GM21529 (cell line): ENCODE measurements around the gene ATP6V0C.

Experiments
- ATAC-seq: cut with Tn5 transposase; IDR thresholded peaks from one replicate; pipeline ENCODE4 v1.9.1; 2021; ENCODE audit not compliant: unreplicated experiment

ATP6V0C gene

GRCh38 chr16:2490190-2491105 lies 23.3 kb upstream of the ATP6V0C start:
- ATAC-seq, result no peak

GRCh38 chr16:2492292-2492691 lies 21.5 kb upstream of the ATP6V0C start:
- ATAC-seq, result no peak

- no peak for ATAC-seq
Measured at GRCh38 chr16:2493605-2494004, 20.1 kb upstream of the ATP6V0C start.

GRCh38 chr16:2494616-2495015 lies 19.1 kb upstream of the ATP6V0C start:
- no peak for ATAC-seq

DNA sequence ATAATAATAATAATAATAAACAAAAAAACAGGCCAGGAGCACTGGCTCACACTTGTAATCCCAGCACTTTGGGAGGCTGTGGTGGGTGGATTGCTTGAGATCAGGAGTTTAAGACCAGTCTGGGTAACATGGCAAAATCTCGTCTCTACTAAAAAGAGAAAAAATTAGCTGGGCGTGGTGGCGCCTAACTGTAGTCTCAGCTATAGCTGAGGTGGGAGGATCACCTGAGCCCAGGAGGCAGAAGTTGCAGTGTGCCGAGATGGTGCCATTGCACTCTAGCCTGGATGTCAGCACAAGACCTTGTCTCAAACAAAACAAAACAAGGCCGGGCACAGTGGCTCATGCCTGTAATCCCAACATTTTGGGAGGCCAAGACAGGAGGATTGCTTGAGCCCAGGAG lies 18.7 kb upstream of the ATP6V0C start:
- ATAC-seq, result no peak

DNA sequence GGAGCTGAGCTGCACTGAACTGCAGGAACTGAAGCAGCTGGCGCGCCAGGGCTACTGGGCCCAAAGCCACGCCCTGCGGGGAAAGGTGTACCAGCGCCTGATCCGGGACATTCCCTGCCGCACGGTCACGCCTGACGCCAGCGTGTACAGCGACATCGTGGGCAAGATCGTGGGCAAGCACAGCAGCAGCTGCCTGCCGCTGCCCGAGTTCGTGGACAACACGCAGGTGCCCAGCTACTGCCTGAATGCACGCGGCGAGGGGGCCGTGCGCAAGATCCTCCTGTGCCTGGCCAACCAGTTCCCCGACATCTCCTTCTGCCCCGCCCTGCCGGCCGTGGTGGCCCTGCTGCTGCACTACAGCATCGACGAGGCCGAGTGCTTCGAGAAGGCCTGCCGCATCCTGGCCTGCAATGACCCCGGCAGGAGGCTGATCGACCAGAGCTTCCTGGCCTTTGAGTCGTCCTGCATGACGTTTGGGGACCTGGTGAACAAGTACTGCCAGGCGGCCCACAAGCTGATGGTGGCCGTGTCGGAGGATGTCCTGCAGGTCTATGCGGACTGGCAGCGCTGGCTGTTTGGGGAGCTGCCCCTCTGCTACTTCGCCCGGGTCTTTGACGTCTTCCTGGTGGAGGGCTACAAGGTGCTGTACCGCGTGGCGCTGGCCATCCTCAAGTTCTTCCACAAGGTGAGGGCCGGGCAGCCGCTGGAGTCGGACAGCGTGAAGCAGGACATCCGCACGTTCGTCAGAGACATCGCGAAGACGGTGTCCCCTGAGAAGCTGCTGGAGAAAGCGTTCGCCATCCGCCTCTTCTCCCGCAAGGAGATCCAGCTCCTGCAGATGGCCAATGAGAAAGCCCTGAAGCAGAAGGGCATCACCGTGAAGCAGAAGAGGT lies 17.3 kb upstream of the ATP6V0C start:
- ATAC-seq, result no peak

- ATAC-seq, result no peak
Measured at GRCh38 chr16:2497116-2497630, 16.6 kb upstream of the ATP6V0C start.

GRCh38 chr16:2497695-2498484 lies 15.9 kb upstream of the ATP6V0C start:
- ATAC-seq, result no peak

GRCh38 chr16:2498531-2499253 lies 15.1 kb upstream of the ATP6V0C start:
- ATAC-seq, result no peak

GRCh38 chr16:2499454-2499853 lies 14.3 kb upstream of the ATP6V0C start:
- no peak for ATAC-seq

DNA sequence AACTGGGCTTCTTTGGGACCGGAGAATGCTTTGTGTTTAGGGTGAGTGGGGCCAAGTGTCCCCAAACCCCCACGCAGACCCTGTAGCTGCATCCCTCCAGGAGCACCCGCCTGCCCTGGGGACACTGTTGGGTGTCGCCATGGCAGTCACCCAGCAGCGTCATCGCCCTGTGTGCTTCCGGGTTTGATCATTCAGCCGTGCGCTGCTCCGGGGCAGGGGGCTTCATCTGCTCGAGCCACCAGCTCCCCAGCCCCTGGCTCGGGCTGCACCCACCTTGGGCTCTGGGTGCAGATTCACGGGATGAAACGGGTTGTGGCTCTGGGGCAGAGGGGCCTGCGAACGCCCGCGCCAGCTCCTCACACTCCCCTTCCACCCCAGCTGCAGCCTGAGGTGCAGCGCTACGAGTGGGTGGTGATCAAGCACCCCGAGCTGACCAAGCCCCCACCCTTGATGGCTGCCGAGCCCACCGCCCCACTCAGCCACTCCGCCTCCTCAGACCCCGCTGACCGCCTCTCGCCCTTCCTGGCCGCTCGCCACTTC lies 13.8 kb upstream of the ATP6V0C start:
- no peak for ATAC-seq

DNA sequence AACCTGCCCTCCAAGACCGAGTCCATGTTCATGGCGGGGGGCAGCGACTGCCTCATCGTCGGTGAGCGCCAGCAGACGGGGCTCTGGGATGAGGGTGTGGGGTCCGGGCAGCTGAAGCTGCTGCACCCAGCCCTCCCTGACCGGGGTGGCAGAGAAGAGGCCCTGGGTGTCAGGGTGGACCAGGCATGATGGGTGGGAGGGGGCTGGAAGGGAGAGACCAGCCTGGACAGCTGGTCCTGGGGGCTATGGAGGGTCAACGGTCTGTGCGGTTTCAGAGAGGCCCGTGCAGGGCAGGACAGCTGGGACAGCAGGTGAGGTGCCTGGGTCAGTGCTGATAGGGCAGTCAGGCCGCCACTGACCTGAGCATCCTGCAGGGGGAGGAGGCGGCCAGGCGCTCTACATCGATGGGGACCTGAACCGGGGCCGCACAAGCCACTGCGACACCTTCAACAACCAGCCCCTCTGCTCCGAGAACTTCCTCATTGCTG lies 13.3 kb upstream of the ATP6V0C start:
- no peak for ATAC-seq

DNA sequence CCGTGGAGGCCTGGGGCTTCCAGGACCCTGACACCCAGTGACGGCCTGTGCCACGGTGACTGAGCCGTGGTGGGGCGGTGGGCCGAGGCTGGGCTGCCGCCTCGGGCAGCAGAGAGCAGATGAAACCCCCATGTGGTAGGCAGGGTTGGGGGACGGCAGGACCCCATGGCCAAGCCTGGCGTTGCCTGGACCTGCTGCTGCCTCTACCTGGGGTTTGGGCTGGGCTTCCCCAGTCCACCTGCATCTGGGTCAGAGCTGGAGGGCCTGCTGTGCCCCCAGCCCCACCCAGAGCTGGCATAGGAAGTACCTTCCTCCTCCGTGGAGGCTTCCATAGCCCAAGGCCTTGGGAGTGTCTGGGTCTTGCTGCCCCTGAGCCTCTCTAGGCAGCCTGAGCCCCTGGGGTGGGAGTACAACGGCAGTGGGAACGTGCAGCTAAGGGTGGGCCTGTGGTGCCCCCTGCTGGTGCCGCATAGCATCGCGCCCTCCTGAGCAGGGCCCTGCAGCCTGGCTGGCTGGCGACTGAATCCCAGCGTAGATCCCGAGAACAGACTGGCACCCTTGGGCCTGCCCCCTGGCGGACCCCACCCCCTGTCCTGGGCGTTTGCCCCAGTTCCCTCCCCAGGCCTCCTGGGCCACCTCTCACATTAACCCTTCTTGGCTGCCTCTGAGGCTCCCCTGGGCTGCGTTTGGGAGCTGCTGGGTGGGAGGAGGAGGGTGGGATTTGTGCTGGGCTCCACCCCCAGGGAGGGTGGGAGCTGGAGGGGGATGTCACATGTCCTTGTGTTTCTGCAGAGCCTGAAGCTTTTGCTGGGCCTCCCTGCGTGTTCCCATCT lies 12.6 kb upstream of the ATP6V0C start:
- ATAC-seq, result peak; percentile 56

DNA sequence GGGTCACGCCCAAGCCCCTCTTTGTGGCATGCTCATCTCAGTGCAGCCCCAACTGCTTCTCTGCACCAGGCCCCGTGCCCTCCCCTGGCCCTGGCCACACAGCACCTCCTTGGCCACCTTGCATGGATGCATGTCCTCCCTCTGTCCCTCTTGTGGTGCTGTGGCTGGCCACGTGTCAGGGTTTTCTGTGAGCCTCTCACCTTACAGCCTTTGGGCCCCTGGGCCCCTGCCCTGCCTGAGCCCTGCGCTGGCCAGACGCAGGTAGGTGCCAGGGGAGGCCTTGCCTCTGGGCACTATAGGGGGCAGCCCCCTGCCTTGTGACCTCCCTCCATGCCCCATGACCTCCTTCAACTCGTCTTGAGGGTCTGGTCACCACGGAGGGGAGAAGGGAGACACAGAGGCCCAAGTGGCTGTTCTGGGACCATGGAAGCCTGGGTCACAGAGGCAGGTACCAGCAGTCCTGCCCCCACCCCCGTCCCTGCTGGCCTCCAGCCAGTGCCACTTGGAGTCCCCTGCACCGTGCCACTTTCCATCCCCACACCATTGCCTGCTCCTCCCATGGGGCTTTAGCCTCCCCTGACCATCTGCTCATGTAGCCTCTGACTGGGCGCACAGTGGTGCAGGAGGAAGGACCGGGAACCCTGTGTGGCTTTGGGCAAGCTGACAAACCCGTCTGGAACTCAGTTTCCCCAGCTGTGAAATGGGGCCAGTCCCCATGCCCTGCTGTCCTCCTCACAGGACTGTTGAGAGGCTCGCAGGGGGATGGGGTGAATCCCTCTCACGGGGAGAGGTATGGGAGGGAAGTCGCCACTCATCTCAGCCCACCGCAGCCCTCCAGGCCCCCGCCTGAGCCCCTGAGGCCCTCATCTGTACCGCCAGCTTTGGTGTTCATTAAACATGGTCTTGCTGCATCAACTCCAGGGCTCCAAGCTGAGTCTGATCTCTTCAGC lies 11.5 kb upstream of the ATP6V0C start:
- no peak for ATAC-seq

DNA sequence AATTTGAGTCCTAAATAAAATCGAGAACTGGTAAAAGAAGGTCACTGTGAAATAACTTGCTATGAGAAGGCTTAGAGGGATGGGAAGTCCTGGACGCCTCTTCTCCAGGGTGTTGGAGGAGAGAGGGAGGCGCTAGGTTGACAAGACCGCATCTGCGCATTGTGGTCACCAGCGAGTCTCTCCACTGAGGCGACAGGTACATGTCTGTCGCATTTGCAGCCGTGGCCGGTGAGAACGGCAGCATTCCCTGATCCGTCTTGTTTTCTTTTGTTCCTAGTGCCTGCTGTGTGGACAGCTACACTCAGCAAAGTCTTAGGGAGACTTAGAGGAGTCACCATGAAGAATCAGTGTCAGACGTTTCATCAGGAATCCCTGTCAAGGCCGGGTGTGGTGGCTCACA lies 8.1 kb upstream of the ATP6V0C start:
- ATAC-seq, result no peak

DNA sequence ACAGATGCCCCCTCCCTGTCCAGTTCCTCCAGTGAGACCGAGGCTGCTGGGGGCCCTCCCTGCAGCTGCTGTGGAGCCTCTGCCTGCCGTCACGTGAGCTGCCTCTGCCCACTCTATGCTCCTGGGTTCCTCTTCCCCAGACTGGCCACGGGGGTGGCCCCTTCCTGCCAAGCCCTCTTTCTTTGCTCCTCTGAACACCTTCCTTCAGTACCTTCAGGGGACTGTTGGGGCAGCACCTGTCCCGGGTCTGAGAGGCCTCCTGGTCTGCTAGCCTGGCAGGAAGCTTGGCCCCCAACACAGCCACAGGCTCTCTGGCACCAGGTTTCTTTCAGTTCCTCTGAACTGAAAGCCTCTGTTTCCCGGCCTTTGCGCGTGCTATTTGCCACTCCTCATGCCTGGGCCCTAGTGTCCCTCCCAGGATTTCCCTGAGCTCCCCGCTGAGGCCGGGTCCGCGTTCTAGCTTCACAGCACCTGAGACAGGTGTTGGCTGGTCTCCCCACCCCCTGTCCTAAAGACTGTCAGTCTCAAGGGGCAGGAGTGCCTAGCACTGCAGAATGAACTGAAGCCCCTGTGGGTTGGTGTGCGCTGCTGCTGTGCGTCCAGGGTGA lies 6.6 kb upstream of the ATP6V0C start:
- peak; percentile 60 for ATAC-seq

- peak; percentile 11 for ATAC-seq
Measured at GRCh38 chr16:2507665-2508064, 6.1 kb upstream of the ATP6V0C start.
